Heart left ventricle (tissue), 13 donors: Measurements from ENCODE around the gene CDK10.

ENCODE experiments used
- POLR2A ChIP-seq, 2 donors: fragments of 450-650 bp; IDR thresholded peaks; one replicate each; pipeline ENCODE4 v1.6.1; 2017; ENCODE audit warnings: antibody characterized with exemption in 2 of 2, mild to moderate bottlenecking in 2 of 2, moderate library complexity in 2 of 2
- TF ChIP-seq, protein P1 (sequence below), 12 donors: fragments of 200-600 bp; sonication (generic) in 4 of 12; IDR thresholded peaks; one replicate each; pipeline versions ENCODE4 v1.5.0 to v1.8.0; 2018 to 2022; ENCODE audit warnings: antibody characterized with exemption in 12 of 12, mild to moderate bottlenecking in 5 of 12
- donor health status: ischemic (EF 13 %, LVEDD 7.1; RV severe dilation, severe dysfunction).
- donor health status: DM: no; HTN: yes; CAD: no.
- donor health status: DM: no; HTN: no; CAD: no.
- donor health status: ischemic (EF 25% LVEDD 6.9; RV normal size, moderate dysfunction).
- donor health status: ischemic (EF 25% LVEDD 5.7; RV mildly dilated, moderate dysfunction).
- donor health status: ischemic (EF 35%, LVEDD 5.7; RV mildly dilated, moderate dysfunction).
- donor health status: nonischemic (EF 11% LVEDD 7.7; RV severe dilation, severe dysfunction).
- donor health status: DM: yes; HTN: yes; CAD: no.
- donor health status: PGD.
- donor health status: ischemic (EF 29% LVEDD 5.4; RV normal size, mild dysfunction).
- donor health status: nonischemic (EF 23%, LVEDD 6.1; RV moderate dilation, normal function).

DNA sequence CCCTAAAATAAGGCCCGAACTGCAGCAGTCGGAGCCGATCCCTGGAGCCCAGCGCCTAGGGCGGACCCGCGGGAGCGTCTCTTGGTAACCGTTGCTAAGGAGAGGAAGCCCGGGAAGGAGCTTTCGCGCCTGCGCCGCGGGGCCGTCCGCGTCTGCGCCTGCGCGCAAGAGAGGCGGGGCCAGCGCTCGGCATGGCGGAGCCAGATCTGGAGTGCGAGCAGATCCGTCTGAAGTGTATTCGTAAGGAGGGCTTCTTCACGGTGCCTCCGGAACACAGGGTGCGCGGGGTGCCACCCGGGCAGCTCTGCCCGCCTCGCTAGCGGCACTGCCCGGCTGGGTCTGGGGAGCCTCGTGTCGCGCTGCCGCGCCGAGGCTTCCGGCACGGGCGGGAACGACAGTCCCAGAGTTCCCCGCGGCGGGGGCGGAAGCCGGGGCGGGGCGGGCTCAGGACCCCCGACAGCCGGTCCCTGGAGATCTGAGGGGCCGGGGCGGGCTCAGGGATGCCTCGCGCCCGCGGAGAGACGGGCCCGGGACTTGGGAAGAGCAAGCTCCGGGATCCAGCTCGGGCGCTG lies at the start of gene CDK10:
- TF ChIP-seq, protein P1, sequence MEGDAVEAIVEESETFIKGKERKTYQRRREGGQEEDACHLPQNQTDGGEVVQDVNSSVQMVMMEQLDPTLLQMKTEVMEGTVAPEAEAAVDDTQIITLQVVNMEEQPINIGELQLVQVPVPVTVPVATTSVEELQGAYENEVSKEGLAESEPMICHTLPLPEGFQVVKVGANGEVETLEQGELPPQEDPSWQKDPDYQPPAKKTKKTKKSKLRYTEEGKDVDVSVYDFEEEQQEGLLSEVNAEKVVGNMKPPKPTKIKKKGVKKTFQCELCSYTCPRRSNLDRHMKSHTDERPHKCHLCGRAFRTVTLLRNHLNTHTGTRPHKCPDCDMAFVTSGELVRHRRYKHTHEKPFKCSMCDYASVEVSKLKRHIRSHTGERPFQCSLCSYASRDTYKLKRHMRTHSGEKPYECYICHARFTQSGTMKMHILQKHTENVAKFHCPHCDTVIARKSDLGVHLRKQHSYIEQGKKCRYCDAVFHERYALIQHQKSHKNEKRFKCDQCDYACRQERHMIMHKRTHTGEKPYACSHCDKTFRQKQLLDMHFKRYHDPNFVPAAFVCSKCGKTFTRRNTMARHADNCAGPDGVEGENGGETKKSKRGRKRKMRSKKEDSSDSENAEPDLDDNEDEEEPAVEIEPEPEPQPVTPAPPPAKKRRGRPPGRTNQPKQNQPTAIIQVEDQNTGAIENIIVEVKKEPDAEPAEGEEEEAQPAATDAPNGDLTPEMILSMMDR (IDR thresholded peaks at IDR 0.05) = no peak
- peak in 1 of 2 donors; percentile 85 for TF ChIP-seq POLR2A (IDR thresholded peaks at IDR 0.05)
